Measurements from ENCODE around the gene IFI44.

Gene IFI44

DNA sequence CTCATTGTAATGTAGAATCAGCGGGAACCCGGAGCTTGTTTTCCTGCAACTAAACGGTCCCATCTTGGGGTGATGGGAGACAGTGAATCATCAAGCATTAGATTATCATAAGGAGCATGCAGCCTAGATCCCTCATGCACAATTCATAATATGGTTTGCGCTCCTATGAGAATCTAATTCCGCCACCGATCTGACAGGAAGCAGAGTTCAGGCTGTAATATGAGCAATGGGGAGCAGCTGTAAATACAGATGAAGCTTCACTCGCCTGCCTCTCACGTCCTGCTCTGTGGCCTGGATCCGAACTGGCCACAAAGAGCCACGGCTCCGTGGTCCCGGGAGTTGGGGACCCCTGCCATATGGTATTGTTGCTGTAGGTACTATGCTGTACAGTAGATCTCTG lies 1.6 kb downstream of the IFI44 start:
- DNase-seq (ENCODE audit: low read depth in 2 of 2), result no peak

DNA sequence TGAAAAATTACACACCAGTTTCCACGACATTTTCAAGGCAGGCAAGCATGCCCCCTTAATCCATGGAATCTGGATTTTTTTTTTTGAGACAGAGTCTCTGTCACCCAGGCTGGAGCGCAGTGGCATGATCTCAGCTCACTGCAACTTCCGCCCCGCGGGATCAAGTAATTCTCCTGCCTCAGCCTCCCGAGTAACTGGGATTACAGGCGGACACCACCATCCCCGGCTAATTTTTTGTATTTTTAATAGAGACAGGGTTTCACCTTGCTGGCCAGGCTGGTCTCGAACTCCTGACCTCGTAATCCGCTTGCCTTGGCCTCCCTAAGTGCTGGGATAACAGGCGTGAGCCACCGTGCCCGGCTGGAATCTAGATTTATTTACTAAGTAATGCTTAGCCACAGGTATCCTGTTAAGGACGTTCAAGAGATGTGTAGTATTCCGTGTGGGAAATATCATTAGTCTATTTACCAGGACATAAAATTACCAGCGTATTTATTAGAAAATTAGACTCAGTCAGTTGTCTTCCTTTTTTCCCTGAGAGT lies 2.5 kb downstream of the IFI44 start:
- no peak for DNase-seq (ENCODE audit: low read depth in 2 of 2)

DNA sequence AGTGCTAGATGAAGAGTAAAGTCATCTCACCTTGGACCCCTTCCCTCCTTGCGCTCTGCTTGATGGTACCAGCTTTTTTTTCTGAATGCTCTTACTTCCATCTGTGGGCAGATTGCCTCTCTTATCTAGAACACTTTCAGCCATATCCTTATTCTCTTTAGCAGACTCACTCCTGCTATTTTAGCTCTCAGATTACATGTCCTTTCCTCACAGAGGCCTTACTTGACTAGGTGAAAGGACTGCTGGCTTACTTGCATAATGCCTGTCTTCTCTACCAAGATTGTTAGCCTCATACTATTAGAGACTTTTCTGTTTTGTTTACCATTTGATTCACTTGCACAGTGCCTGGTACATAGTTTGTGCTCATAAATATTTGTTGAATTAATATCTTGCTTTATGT lies 9.3 kb downstream of the IFI44 start:
- DNase-seq (ENCODE audit: low read depth in 2 of 2), result no peak

GRCh38 chr1:78663923-78664322 lies 14.3 kb downstream of the IFI44 start:
- no peak for DNase-seq (ENCODE audit: low read depth in 2 of 2)

DNA sequence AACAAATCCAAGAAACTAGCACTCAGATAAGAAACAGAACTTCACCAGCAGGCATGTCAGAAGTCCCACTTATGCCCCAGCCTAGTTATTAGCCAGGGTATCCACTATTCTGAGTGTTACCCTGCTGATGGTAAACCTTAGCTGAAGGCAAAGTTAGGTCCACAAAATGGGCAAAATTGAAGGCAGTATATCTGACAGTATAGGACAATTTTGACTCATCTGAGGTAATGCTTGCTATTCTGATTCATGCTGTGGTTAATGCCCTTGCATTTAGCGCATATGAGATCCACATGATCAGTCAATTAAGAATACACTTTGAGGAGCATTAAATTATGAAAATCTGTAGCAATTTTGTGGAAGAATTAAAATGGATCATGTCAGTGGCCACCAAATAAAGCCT lies 15.1 kb downstream of the IFI44 start:
- DNase-seq (ENCODE audit: low read depth in 2 of 2), result no peak

- no peak for DNase-seq (ENCODE audit: low read depth in 2 of 2)
These were observed 16.2 kb downstream of the IFI44 start for GRCh38 chr1:78665809-78666208.

DNA sequence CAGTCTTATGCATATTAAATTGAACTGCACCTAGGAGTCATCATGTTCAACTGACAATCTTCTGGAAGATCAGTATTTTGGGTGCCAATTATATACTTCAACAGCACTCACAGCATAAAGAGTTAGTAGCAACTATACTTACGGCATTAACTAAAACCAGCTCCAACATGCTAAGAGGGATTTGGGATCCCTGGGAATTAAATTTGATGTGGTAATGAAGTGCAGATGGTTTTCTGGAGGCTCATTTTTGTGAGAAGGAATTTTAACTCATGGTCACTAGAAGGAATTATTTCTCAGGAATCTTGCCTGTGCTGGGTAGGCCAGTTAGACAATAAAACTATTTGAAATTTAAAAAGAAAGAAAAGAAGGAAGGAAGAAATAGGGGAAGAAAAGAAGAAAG lies 18.3 kb downstream of the IFI44 start:
- DNase-seq (ENCODE audit: low read depth in 2 of 2), result no peak

- DNase-seq (ENCODE audit: low read depth in 2 of 2), result no peak
These were observed 18.8 kb downstream of the IFI44 start for GRCh38 chr1:78668427-78668826.

DNA sequence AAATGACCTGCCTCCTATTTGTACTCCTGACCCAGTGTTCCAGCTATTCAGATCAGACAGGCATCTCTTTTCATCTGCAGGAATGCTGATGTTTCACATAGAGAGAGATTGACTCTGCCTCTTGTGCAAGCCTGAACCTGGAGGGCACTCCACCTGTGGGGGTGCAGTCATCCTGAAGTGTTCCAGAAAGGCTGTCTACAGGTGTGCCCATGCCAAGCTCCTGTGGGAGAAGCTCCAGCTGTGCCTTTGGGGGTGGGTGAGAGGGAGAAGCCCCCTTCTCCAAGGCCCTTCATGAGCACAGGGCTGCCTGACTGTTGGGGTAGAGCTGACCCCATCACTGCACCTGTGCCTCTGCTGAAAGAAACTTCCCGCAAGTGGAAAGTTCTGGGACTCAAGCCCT lies 22.8 kb downstream of the IFI44 start:
- DNase-seq (ENCODE audit: low read depth in 2 of 2), result no peak

DNA sequence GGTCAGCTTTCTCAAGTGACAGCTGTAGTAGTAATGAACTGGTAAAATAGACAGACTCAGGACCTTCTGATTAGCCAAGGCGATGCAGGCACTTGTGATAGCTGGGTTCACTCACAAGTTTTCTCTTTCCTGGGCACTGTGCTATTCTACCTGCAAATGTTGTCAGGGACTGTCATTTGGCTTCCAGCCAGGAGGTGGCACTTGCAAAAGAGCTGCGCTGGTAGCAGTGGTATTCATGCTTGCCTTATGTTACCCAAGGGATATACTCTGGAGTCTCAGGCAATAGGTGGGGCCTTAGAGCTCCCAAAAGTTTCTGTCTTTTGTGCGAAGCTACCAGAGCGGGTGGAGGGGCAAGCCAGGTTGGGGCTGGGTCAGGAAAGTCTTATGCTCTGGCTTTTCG lies 23.5 kb downstream of the IFI44 start:
- no peak for DNase-seq (ENCODE audit: low read depth in 2 of 2)

- no peak for DNase-seq (ENCODE audit: low read depth in 2 of 2)
These were observed 26.8 kb downstream of the IFI44 start for GRCh38 chr1:78676347-78676982.

DNA sequence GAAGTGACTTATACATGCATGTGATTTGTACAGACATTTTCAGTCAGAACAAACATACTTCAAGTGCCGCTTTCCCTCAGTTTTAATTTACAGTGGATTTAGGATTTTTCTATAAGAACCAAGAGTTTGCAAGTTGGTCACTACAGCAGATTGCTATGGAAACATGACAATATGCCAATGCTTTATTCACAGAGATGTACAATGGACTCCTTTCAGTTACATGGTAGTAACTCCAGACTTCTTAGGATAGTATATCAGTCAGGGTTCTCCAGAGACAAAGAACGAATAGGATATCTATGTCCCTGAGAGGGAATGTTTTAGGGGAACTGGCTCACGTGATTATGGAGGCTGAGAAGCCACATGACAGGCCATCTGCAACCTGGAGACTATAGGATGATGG lies 27.4 kb downstream of the IFI44 start:
- no peak for DNase-seq (ENCODE audit: low read depth in 2 of 2)

DNA sequence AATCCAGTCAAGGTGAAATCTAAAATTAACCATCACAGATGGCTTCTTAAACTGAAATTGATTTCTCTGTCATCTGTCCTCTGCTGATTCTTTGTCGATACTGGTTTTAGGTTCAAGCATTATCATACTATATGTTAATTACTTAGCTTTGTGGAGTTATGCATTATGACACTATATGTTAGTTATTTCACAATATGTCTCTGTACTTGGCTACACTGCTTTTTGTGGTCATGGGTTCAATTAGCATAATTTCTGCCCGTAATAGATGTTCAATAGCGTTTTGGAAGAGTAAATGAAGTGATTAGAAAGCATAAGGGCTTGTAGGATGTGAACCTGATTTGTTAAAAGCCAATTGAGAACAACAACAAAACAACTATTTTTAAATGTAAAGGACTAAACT lies 28.2 kb downstream of the IFI44 start:
- DNase-seq (ENCODE audit: low read depth in 2 of 2), result no peak

GRCh38 chr1:78678324-78678723 lies 28.7 kb downstream of the IFI44 start:
- DNase-seq (ENCODE audit: low read depth in 2 of 2), result no peak

GRCh38 chr1:78681265-78681664 lies 31.6 kb downstream of the IFI44 start:
- no peak for DNase-seq (ENCODE audit: low read depth in 2 of 2)

DNA sequence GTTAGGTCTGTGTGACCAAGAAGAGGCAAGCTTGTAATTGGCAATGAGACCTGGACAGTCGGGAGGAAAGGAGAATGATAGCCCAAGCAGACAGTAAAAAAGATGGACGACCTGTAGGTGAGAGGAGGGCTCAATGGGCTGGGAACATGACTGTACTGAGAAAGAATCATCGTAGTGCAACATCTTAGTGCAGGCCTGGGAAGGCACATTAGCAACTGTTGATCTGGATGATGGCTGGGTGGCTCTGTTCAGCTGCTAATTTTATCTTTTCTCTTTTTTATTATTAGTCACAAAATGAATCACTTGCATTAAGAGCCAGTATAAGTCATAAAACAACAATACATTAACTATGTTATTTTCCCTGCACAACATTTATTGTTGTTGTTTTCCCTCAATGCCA lies 32.9 kb downstream of the IFI44 start:
- no peak for DNase-seq (ENCODE audit: low read depth in 2 of 2)

GRCh38 chr1:78683079-78683478 lies 33.4 kb downstream of the IFI44 start:
- DNase-seq (ENCODE audit: low read depth in 2 of 2), result no peak

DNA sequence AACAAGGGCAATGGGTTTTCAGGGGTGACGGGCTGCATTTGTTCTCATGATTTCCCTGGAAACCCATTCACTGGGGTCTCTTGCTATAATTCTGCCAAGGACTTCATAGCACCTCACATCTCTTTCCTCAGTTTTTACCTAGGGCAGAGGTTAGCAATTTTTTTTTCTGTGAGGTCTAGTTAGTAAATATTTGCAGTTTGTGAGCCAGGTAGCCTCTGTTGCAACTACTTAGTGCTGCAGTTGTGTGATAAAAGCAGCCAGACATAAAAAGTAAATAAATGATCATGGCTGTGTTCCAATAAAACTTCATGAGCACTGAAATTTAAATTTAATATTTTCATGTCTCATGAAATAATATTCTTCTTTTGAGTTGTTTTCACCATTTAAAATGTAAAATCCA lies 37.7 kb downstream of the IFI44 start:
- no peak for DNase-seq (ENCODE audit: low read depth in 2 of 2)

GRCh38 chr1:78687914-78688313 lies 38.3 kb downstream of the IFI44 start:
- DNase-seq (ENCODE audit: low read depth in 2 of 2), result no peak

DNA sequence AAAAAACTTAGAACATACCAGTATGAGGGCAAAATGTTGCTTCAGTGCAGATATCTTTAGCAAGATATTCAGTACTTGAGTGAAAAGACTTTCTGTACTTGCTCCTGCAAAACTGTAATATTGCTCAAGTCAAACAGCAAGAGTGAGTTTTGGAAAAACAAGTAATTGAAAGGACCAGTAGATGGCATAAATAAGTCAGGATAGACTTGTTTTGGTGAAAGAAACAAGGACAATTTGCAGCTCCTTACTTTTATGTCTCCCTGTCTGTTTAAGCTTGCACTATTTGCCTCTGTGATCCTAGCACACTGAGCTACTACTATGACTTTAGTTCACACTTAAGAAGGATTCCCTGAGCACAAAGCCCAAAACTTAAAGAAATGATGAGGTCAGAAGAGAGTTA lies 39.1 kb downstream of the IFI44 start:
- DNase-seq (ENCODE audit: low read depth in 2 of 2), result no peak

GRCh38 chr1:78690516-78690915 lies 40.9 kb downstream of the IFI44 start:
- DNase-seq (ENCODE audit: low read depth in 2 of 2), result no peak

- DNase-seq (ENCODE audit: low read depth in 2 of 2), result no peak
These were observed 42.5 kb downstream of the IFI44 start for GRCh38 chr1:78691995-78692747.

GRCh38 chr1:78699813-78700212 lies 50.2 kb downstream of the IFI44 start:
- DNase-seq (ENCODE audit: low read depth in 2 of 2), result no peak

GRCh38 chr1:78702426-78702825 lies 52.8 kb downstream of the IFI44 start:
- DNase-seq (ENCODE audit: low read depth in 2 of 2), result no peak
